Fibroblast of pulmonary artery (primary cell): ENCODE measurements around the gene MUC4.
"Not testable (repeated sequence)": the region's sequence is repeated elsewhere in the genome, so short reads cannot be mapped to it uniquely, and the experiment has no call there.

Experiments used
- DNase-seq: peaks from one replicate; pipeline ENCODE4 v3.0.0-alpha.2; 2010; ENCODE audit warnings: low read depth
- H3K4me3 ChIP-seq: replicated peaks from 2 replicates; pipeline ENCODE4 v1.5.1; 2011; ENCODE audit warnings: low read depth, mild to moderate bottlenecking, control low read depth, low read length, moderate library complexity
- TF ChIP-seq, protein P1 (sequence below): IDR thresholded peaks from 2 replicates; pipeline ENCODE4 v1.5.1; 2011; ENCODE audit warnings: mild to moderate bottlenecking, control low read depth, low read length, inconsistent platforms; ENCODE audit errors: missing control alignments

Gene MUC4

DNA sequence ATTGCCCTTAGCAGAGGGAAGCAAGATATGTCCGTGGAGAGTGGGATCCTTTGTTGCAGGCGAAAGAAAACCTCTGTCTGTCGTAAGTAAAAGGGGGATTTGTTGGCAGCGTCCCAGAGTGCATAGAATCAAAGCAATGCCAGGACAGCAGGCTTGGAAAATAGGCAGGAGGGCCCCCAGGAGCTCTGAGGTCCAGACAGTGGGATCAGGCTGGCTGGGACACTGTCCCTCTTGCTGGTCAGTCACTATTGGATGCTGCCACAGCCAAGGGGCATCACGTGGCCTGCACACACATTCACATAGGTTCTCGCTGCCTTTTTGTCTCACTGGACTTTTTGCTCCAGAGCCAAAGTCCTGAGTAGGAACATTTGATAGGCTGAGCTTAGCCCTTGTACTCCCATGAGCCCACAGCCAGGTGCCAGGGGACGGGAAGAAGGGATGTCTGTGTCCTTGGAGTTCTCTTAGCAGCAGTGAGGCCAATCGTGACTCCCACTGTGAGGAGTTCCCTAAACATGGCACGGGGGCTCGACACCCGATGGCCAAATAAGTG, 80.3 kb downstream of the MUC4 start:
- DNase-seq, result no peak
- TF ChIP-seq, protein P1, sequence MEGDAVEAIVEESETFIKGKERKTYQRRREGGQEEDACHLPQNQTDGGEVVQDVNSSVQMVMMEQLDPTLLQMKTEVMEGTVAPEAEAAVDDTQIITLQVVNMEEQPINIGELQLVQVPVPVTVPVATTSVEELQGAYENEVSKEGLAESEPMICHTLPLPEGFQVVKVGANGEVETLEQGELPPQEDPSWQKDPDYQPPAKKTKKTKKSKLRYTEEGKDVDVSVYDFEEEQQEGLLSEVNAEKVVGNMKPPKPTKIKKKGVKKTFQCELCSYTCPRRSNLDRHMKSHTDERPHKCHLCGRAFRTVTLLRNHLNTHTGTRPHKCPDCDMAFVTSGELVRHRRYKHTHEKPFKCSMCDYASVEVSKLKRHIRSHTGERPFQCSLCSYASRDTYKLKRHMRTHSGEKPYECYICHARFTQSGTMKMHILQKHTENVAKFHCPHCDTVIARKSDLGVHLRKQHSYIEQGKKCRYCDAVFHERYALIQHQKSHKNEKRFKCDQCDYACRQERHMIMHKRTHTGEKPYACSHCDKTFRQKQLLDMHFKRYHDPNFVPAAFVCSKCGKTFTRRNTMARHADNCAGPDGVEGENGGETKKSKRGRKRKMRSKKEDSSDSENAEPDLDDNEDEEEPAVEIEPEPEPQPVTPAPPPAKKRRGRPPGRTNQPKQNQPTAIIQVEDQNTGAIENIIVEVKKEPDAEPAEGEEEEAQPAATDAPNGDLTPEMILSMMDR, result no peak
- no peak overlapping the region for H3K4me3 ChIP-seq

DNA sequence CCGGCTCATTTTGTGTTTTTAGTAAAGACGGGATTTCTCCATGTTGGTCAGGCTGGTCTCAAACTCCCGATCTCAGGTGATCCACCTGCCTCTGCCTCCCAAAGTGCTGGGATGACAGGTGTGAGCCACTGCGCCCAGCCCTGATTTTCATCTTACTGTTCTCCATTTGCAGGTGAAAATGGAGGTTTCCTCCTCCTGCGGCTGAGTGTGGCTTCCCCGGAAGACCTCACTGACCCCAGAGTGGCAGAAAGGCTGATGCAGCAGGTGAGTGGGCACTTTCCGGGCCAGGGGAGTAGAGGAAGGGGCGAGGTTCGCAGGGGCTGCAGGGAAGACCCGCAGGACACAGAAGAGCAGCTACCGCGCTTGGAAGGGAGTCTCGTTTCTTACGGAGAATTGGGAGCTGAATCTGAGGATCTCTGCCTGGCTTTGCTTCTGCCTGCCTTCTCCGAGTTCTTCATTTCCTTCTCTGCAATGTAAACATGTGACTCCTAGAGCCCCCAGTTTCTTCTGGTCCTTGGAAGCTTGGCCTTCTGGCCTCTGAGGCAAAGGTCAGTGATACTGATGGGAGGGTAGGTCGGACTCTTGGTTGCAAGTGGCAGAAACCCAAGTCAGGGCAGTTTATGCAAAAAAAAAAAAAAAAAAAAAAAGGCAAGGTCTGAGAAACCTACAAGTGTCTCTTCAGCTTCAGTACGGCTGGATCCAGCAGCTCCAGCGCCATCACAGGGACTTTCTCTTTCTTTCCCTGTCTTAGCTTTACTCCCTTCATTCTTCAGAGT, 82.1 kb downstream of the MUC4 start:
- TF ChIP-seq, protein P1, result no peak
- no peak for DNase-seq
- H3K4me3 ChIP-seq, result no peak overlapping the region

DNA sequence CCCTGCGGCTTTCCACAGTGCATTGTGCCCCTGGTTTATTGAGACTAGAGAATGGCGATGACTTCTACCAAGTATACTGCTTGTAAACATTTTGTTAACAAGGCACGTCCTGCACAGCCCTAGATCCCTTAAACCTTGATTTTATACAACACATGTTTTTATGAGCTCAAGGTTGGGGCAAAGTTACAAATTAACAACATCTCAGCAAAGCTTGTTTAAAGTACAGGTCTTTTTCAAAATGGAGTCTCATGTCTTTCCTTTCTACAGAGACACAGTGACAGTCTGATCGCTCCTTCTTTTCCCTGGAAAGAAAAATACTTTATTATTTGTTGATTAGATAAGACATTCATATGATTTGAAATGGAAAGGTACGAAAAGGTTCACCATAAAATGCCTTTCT, 82.9 kb downstream of the MUC4 start:
- H3K4me3 ChIP-seq, DNase-seq: not testable (repeated sequence)

DNA sequence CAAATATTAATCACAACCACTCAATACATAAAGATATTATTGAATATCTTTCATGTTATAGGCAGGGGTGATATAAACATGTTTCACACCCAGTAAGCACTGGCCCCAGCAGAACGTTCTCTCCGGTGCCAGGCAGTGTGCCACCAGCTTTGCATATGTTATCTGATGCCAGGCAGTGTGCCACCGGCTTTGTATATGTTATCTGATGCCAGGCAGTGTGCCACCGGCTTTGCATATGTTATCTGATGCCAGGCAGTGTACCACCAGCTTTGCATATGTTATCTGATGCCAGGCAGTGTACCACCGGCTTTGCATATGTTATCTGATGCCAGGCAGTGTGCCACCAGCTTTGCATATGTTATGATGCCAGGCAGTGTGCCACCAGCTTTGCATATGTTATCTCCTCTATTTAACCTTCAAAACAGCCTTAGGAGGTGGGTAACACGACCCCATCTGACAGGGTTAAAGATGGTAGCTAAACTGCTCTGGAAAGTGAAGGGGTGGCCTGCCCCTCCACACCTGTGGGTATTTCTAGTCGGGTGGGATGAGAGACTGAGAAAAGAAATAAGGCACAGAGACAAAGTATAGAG, 84.0 kb downstream of the MUC4 start:
- TF ChIP-seq, protein P1, result no peak
- DNase-seq, result no peak
- no peak overlapping the region for H3K4me3 ChIP-seq

DNA sequence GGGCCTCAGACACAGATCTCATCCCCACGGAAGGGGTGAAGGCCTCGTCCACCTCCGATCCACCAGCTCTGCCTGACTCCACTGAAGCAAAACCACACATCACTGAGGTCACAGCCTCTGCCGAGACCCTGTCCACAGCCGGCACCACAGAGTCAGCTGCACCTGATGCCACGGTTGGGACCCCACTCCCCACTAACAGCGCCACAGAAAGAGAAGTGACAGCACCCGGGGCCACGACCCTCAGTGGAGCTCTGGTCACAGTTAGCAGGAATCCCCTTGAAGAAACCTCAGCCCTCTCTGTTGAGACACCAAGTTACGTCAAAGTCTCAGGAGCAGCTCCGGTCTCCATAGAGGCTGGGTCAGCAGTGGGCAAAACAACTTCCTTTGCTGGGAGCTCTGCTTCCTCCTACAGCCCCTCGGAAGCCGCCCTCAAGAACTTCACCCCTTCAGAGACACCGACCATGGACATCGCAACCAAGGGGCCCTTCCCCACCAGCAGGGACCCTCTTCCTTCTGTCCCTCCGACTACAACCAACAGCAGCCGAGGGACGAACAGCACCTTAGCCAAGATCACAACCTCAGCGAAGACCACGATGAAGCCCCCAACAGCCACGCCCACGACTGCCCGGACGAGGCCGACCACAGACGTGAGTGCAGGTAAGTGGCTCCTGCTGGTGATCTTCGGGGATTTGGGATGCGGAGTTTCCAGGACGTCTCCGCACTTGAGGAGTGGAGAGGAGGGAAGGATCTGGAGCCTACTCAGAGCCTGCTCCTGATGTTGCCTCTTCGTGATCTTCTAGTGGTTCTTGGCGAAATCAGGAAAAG, 85.6 kb downstream of the MUC4 start:
- not testable (repeated sequence) for DNase-seq, H3K4me3 ChIP-seq

DNA sequence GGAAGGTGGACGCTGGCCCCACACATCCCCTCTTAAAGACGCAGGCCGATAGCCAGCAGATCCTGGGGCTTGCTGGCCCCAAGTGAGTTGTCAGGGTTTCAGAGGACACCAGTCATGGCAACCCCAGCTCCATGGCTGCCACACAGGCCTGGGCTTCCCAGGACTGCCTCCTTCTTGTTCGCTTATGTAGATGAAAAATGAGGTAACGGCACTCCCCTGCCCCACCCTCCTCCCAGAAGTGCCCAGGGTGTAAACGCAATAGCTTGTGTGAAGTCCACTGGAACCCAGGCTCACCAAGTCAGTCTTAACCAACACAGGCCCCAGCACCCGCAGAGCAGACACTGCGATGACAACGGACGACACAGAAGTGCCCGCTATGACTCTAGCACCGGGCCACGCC, 87.4 kb downstream of the MUC4 start:
- not testable (repeated sequence) for H3K4me3 ChIP-seq, DNase-seq

DNA sequence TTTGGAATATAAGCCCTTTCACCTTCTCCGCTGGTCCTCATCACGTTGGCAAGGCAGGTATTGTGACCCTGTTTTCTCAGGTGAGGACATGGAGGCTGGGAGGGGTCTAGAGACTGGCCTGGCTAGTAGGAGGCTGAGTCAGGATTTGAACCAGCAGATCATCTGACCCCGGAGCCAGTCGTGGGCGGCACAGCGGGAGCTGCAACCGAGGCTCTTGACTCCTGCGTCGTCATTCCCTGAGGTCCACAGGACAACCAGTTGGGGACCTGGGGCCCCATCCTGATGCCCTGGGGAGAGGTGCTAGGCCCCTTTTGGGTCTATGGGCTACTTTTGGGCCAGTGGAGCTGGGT, 88.8 kb downstream of the MUC4 start:
- not testable (repeated sequence) for H3K4me3 ChIP-seq, DNase-seq

DNA sequence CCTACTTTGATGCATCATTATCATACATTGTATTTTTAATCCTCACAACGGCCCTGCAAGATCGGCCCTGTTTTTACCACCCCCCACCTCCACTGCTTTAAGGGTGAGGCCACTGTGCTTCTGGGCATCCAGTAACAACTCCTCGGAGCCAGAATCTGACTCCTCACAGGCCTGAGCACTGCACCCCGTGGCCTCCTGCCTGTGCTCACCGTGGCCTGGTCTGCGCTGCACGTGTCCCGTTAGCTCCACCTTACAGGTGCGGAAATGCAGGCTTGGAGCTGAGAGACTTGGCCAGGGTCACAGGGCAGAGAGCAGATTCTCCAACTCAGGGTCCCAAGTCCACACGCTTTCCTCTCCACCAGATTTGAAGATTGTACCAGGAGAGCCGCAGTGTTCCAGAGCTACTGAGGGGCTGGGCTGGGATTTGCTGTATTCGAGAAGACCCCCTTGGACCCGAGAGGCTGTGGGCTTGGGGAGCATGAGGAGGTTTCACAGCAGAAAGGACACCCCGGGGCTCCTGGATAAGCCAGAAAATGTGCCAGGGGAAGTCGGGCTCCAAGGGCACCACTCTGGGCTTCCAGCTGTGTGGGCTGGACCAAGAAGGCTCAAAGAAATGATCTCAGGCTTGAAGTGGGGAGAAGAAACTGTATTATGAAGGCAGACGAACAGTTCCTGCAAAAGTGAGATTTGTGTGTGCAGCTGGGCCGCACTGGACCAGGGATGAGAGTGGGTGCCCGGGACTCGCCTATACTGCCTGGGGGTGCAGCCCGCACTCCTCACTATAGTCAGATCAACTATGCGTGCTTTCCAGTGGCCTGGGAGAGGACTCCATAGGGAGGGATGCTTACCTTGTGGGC, 89.4 kb downstream of the MUC4 start:
- DNase-seq, H3K4me3 ChIP-seq: not testable (repeated sequence)

DNA sequence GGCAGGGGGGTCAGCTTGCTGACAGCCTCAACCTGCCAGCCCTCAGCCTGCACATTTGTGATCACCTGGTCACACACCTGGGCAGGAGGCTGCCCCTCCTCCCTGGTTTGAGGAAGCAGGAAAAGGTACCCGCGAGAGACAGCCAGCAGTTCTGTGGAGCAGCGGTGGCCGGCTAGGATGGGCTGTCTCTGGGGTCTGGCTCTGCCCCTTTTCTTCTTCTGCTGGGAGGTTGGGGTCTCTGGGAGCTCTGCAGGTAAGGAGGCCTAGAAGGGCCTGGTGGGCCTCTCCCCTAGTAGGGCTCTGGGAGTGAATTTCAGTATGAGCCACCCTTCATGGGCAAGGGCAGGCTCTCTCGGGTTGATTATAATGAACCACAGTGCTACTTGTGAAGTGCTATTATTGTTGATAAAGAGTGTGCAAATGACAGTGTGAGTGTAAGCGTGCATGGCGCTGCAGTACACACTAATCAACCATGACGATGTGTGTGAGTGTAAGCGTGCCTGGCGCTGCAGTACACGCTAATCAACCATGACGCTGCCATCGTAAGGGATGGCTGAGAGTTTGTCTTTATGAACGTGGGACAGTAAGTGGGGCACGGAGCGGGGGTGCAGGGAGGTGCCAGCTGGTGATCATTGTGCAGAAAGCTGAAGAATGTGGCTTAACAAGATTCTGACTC, 90.8 kb downstream of the MUC4 start, which contains the start of gene MUC20:
TSS of gene MUC20 (plus strand) at position 148 of the 676 bp plus-strand sequence. CDS start at position 178, 30 bp downstream.
- not testable (repeated sequence) for H3K4me3 ChIP-seq, DNase-seq

DNA sequence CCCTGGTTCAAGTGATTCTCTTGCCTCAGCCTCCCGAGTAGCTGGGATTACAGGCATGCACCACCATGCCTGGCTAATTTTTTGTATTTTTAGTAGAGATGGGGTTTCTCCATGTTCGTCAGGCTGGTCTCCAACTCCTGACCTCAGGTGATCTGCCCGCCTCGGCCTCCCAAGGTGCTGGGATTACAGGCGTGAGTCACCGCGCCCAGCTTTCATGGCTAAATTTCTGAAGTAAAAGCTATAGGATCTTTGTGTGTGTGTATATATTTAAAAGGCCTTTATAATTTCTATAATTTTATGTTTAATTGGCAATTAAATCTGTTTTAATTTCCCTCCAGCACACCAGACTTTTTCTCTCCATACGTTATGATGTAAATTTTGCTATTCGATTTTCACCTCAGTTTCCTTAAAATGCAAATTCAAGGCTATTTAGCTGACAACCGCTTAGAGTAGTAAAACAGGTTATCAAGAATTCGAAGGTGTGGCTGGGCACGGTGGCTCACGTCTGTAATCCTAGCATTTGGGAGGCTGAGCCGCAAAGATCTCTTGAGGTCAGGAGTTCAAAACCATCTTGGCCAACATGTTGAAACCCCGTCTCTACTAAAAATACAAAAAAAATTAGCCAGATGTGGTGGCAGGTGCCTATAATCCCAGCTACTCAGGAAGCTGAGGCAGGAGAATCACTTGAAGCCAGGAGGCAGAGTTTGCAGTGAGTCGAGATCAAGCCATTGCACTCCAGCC, 92.0 kb downstream of the MUC4 start:
- not testable (repeated sequence) for H3K4me3 ChIP-seq, DNase-seq
